GM18870 (cell line): ENCODE data around the gene MATCAP1.

Experiments
- ATAC-seq: cut with Tn5 transposase; IDR thresholded peaks from one replicate; pipeline ENCODE4 v1.9.1; 2021; ENCODE audit warnings: moderate library complexity; ENCODE audit not compliant: unreplicated experiment

Gene MATCAP1

GRCh38 chr16:67174706-67175231 lies 9.0 kb downstream of the MATCAP1 start:
- ATAC-seq, result no peak

GRCh38 chr16:67173808-67174705 lies 9.7 kb downstream of the MATCAP1 start:
- no peak for ATAC-seq

GRCh38 chr16:67173323-67173722 lies 10.4 kb downstream of the MATCAP1 start:
- ATAC-seq, result no peak

GRCh38 chr16:67170949-67171649 lies 12.7 kb downstream of the MATCAP1 start:
- ATAC-seq, result no peak

DNA sequence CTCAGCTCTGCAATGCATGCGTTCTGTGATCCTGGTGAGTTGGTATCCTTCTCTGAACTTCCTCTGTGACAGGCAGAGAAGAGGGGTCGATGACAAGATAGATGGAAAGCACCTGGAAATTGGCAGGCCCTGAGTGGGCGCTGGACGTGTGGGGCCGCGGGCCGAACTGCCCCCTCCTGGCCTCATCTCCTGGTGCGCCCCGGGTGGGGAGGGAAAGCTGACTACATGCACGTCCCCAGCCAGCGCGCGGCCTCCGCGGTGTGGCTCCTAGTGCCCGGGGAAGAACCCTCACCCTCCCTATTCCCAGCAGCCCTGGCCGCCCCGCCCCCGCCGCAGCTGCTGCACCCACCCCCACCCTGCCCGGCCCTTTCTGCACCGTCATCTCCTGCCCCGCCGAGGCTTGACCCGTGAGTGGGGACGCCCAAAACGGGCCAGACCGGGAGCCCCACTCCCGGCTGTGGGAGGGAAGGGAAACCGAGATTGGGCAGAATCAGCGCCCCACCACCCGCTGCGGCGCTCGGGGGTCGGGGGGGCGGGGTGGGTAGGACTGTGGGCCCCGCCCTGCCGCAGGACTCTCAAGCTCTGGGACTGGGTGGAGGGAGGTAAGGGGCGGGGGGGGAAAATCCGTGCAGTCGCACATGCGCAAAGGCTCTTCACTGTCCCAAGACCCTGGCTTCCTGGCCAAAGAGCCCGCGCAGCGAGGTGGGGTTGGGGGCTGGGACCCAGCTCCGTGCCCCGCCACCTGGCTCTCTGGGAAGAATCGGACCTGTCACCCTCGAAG lies 13.4 kb downstream of the MATCAP1 start, which contains the start of gene NOL3:
NOL3 (plus strand) TSS at position 371 of the 781 bp plus-strand sequence.
- peak; percentile 43 for ATAC-seq

- no peak for ATAC-seq
These were observed 14.1 kb downstream of the MATCAP1 start for GRCh38 chr16:67169642-67170167.

DNA sequence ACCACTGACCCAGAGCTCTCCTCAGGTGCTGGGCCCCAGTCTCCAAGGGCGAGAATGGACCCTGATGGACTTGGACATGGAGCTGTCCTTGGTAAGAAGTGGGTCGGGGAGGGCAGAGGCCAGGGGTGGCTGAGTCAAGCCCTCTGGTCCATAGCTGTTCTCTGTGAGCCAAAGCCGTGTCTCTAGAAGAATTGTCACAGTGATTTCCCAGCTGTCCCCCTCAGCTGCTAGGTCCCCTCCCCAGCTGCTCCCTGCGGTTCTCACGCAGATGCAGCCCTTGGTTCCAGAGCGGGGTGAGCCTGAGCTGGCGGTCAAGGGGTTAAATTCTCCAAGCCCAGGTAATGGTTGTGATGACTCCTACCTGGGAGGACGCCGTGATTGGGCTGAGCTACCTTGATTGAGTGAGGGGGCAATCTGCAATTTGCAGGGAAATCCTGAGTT lies 14.7 kb downstream of the MATCAP1 start:
- no peak for ATAC-seq

- no peak for ATAC-seq
These were observed 16.2 kb downstream of the MATCAP1 start for GRCh38 chr16:67167588-67167987.

GRCh38 chr16:67166598-67167168 lies 17.1 kb downstream of the MATCAP1 start:
- no peak for ATAC-seq

- ATAC-seq, result no peak
These were observed 17.6 kb downstream of the MATCAP1 start for GRCh38 chr16:67166110-67166547.

DNA sequence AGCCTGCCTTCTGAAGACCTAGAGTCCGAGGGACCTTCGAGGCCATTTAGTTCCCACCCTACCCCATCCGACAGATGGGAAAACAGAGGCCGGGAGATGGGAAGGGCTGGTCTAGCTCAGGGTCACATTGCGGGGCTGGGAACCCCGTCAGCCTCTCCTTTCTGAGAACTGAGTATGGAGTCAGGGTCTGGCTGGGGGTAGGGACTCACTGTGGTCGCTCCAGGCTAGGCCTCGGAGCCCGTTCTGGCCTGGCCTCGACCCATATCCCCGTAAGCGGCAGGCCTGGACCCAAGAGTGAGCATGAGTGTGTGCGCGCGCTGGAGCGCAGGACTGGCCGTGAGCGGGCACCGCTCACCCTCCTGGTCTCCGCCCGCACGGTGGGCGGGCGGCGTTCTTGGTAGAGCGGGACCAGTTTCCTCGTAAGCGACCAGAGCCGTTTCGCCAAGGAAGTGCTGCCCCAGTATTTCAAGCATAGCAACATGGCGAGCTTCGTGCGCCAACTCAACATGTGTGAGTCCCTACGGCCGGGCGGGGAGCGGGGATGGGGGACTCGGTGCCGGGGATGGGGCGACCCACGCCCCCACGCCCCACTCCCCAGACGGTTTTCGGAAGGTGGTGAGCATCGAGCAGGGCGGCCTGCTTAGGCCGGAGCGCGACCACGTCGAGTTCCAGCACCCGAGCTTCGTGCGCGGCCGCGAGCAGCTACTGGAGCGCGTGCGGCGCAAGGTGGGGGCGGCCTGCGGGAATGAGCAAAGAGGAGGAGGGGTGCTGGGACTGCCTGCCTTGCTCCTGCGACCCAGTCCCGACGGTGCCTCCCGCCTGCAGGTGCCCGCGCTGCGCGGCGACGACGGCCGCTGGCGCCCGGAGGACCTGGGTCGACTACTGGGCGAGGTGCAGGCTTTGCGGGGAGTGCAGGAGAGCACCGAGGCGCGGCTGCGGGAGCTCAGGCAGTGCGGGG lies 18.4 kb downstream of the MATCAP1 start:
- no peak for ATAC-seq

DNA sequence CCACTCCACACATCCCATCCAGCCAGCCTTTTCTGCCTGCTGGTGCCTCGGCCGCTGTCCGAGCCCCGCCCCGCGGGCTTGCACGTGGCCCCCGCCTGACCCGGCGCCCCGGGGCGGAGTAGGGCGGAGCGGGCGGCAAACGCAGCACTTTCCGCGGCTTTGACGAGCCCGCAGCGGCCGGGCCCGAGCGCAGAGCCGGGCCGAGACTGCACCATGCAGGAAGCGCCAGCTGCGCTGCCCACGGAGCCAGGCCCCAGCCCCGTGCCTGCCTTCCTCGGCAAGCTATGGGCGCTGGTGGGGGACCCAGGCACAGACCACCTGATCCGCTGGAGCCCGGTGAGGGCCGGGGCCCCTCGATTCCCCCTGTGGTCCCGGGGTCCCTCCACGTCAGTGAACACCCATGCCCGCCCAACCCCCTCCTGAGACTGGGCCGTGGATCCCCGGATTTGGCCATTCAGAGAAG lies 19.1 kb downstream of the MATCAP1 start, which contains the start of gene HSF4:
HSF4 (plus strand) TSS at position 147 of the 463 bp plus-strand sequence; CDS start at position 214, 67 bp downstream.
- no peak for ATAC-seq

- ATAC-seq, result no peak
These were observed 19.7 kb downstream of the MATCAP1 start for GRCh38 chr16:67163999-67164558.

GRCh38 chr16:67163164-67163998 lies 20.4 kb downstream of the MATCAP1 start:
- ATAC-seq, result no peak

GRCh38 chr16:67162506-67163163 lies 21.1 kb downstream of the MATCAP1 start:
- no peak for ATAC-seq

DNA sequence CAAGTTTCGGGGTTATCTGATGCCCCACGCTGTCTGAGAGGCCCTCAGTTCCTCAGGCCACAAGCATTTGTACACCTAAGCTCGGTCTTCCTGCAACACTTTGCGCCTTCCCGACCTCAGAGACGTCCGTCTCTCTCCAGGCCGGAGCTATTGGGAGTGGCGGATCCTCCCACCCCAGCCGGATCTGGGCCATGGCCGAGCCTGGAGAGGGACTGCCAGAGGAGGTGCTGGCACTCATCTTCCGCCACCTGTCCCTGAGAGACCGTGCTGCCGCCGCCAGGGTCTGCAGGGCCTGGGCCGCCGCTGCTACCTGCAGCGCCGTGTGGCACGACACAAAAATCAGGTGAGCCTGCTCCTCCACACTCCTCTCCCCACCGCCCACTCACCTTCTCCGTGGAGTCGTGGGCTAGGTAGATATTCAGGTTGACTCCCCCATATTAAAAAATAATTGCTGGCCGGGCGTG lies 22.1 kb downstream of the MATCAP1 start:
- no peak for ATAC-seq
